CD4-positive, alpha-beta memory T cell (primary cell): ENCODE data around the gene ZBTB7B. TPM values are rescaled to one million over a fixed set of nuclear protein-coding genes. Genes with fewer than 3 reads are reported as not detected.

ENCODE experiments used
- CTCF ChIA-PET: fragments of 350-600 bp; sonication (Branson Sonifier 250); formaldehyde crosslinking; loops from one replicate; lab custom pipeline; 2021; ENCODE audit warnings: inconsistent platforms; ENCODE audit not compliant: partially characterized antibody; lab: Charles Lee
- POLR2A ChIA-PET: fragments of 350-600 bp; sonication (Branson Sonifier 250); formaldehyde crosslinking; loops from one replicate; lab custom pipeline; 2021; ENCODE audit not compliant: partially characterized antibody; lab: Charles Lee
- DNase-seq, 5 donors: peaks; one replicate each; pipeline versions ENCODE4 v3.0.0 to v3.0.0-alpha.2; 2020 to 2022; ENCODE audit warnings: mixed read lengths in 1 of 5
- H3K27ac ChIP-seq: one replicate; pipeline ENCODE4 v1.7.0; 2013; ENCODE audit warnings: low read depth, low read length
- H3K27me3 ChIP-seq: 2 replicates; pipeline ENCODE4 v1.7.0; 2013; ENCODE audit warnings: mild to moderate bottlenecking, low read length, moderate library complexity; ENCODE audit not compliant: insufficient read depth
- H3K36me3 ChIP-seq: 2 replicates; pipeline ENCODE4 v1.7.0; 2013; ENCODE audit warnings: mild to moderate bottlenecking, low read length, moderate library complexity; ENCODE audit not compliant: insufficient read depth
- H3K4me1 ChIP-seq: 2 replicates; pipeline ENCODE4 v1.7.0; 2013; ENCODE audit warnings: mild to moderate bottlenecking, low read length, moderate library complexity; ENCODE audit not compliant: insufficient read depth
- H3K4me3 ChIP-seq, 2 donors: one replicate each; pipeline ENCODE4 v1.7.0; 2013; ENCODE audit warnings: low read length in 2 of 2, mild to moderate bottlenecking in 1 of 2
- H3K9me3 ChIP-seq, 2 donors: one replicate each; pipeline ENCODE4 v1.7.0; 2013; ENCODE audit warnings: low read length in 2 of 2, control low read depth in 1 of 2; ENCODE audit not compliant: control insufficient read depth in 1 of 2
- H3K27ac Mint-ChIP-seq, 7 donors: one replicate each; pipeline ENCODE4 v1.8.0; 2020 to 2021; ENCODE audit warnings: mixed read lengths in 7 of 7, mild to moderate bottlenecking in 6 of 7, inconsistent platforms in 3 of 7, moderate library complexity in 3 of 7
- H3K27me3 Mint-ChIP-seq, 2 donors: one replicate each; pipeline ENCODE4 v1.8.0; 2020 to 2021; ENCODE audit warnings: mixed read lengths in 2 of 2
- H3K36me3 Mint-ChIP-seq, 2 donors: one replicate each; pipeline ENCODE4 v1.8.0; 2020 to 2021; ENCODE audit warnings: mixed read lengths in 2 of 2, inconsistent platforms in 1 of 2, mild to moderate bottlenecking in 1 of 2
- H3K4me1 Mint-ChIP-seq, 4 donors: one replicate each; pipeline ENCODE4 v1.8.0; 2020 to 2021; ENCODE audit warnings: mixed read lengths in 4 of 4, mild to moderate bottlenecking in 1 of 4
- H3K4me3 Mint-ChIP-seq, 8 donors: one replicate each; pipeline ENCODE4 v1.8.0; 2020 to 2021; ENCODE audit warnings: mixed read lengths in 8 of 8, mild to moderate bottlenecking in 7 of 8, moderate library complexity in 6 of 8, inconsistent platforms in 3 of 8
- H3K9me3 Mint-ChIP-seq, 8 donors: one replicate each; pipeline ENCODE4 v1.8.0; 2020 to 2021; ENCODE audit warnings: mixed read lengths in 8 of 8, mild to moderate bottlenecking in 5 of 8, inconsistent platforms in 3 of 8, moderate library complexity in 1 of 8
- intact Hi-C: fragments of 100-400 bp; cut with micrococcal nuclease; formaldehyde crosslinking; loops from one replicate; pipeline ENCODE4 v1.15.1; 2023
- polyA plus RNA-seq, 2 donors: library from polyadenylated mRNA; unstranded; fragments of 300-500 nt; fragmentation: Illumina TruSeq; gene quantifications; one replicate each; pipeline ENCODE4 v1.2.3, GENCODE V29; 2021
- total RNA-seq, 2 experiments: library from RNA; stranded (reverse); gene quantifications; one replicate each; pipeline ENCODE4 v1.2.3, GENCODE V29; 2021

ZBTB7B gene
- total and polyA plus RNA-seq, 4 experiments from 2014 or later = 3.4 to 92.7 (median 48.9) TPM

- Histone ChIP-seq H3K4me3 (peak overlapping the region; percentile 11 to 24), H3K27me3 (no peaks in the 10 kb centered on the region), H3K4me1 (peaks cover 57% of the 10 kb centered on the region), H3K27ac (peak overlapping the region; percentile 86), H3K36me3 (peaks cover 8% of the 10 kb centered on the region), H3K9me3 (no peaks in the 10 kb centered on the region)
- Mint-ChIP-seq H3K4me1 (peaks cover 43 to 69% (median 61%) of the 10 kb centered on the region in 4 donors), H3K27me3 (no peaks in the 10 kb centered on the region), H3K36me3 (peaks cover 13 to 26% of the 10 kb centered on the region in 2 donors), H3K27ac (peak overlapping the region; percentile 73 to 94 (median 79)), H3K9me3 (peaks cover 0 to under 1% (median 0%) of the 10 kb centered on the region in 8 donors), H3K4me3 (peak overlapping the region in 7 of 8 donors; percentile 48 to 74 (median 64))
- intact Hi-C loops = loop anchor here (1.0 kb wide), 8 partner anchors 19 to 459 kb away; partner anchors contain the start of genes ADAM15, FLAD1 and PYGO2
- no peak for DNase-seq
- ChIA-PET POLR2A (interaction anchor here (0.6 to 38.9 kb wide), 12 partner anchors 10 to 81 kb away, joined by 3 to 1543 read pairs (median 7); partner anchors contain the start of genes ADAM15, CKS1B, FLAD1 and LENEP), CTCF (interaction anchor here (0.6 to 18.7 kb wide), 28 partner anchors 10 to 537 kb away, joined by 3 to 381 read pairs (median 5); partner anchors contain the start of genes ADAM15, CKS1B, FLAD1 and LENEP)
Observed at GRCh38 chr1:155017946-155018316, 15.3 kb downstream of the ZBTB7B start.

DNA sequence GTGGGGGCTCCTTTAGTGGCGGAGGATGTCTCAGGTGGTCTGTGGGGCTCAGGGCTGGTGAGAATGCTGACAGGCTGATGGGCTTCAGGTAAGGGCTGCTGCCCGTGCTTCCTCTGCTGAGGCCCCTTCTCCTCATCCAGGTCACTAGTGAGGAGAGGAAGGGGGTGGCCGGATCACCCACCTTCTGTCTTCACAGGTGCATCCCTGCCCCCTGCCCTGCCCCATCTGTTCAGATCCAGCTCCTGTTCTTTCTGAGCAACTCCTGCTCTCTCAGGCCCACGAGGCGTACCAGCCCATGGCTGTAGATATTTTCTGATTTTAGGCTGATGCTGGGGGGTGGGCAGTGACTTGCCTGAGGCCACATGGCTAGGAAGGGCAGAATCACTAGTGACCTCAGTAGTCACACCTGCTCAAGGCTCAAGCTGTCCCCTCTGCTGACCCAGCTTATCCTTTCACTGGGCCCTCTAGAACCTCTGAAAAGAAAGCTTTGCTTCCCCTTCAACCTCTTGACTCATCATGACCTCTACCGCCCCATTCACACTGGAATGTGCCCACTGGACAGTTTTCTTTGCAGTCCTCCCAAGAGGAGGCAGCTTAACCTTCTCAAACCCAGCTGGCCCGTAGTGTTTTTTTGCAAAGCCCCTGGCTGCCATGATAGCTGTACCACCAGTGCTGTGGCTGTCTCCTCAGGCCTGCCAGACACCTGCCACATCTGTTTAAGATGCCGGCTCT is 16.2 kb downstream of the ZBTB7B start:
- ChIA-PET CTCF (interaction anchor here (0.6 to 18.7 kb wide), 11 partner anchors 20 to 112 kb away, joined by 3 to 381 read pairs (median 26); partner anchors contain the start of genes ADAM15, CKS1B, FLAD1 and LENEP), POLR2A (interaction anchor here (0.6 to 38.9 kb wide), 7 partner anchors 11 to 82 kb away, joined by 3 to 1543 read pairs (median 67); partner anchors contain the start of genes CKS1B, FLAD1, LENEP and PBXIP1)
- peaks cover 0 to 1% (median 0%) of the 10 kb centered on the region in 8 donors for H3K9me3 Mint-ChIP-seq
- peak overlapping the region; percentile 36 to 91 (median 86) for H3K27ac Mint-ChIP-seq
- H3K4me1 ChIP-seq = peaks cover 49% of the 10 kb centered on the region
- peaks cover 13 to 20% of the 10 kb centered on the region in 2 donors for H3K36me3 Mint-ChIP-seq
- H3K27me3 ChIP-seq = no peaks in the 10 kb centered on the region
- no peaks in the 10 kb centered on the region for H3K27me3 Mint-ChIP-seq
- H3K4me3 Mint-ChIP-seq = no peak overlapping the region
- peak overlapping the region; percentile 86 for H3K27ac ChIP-seq
- no peak for DNase-seq
- intact Hi-C loops = no loop called here
- H3K36me3 ChIP-seq = peaks cover 8% of the 10 kb centered on the region
- H3K4me1 Mint-ChIP-seq = peaks cover 38 to 68% (median 54%) of the 10 kb centered on the region in 4 donors
- no peak overlapping the region for H3K4me3 ChIP-seq
- H3K9me3 ChIP-seq = no peaks in the 10 kb centered on the region

- no peaks in the 10 kb centered on the region for H3K27me3 Mint-ChIP-seq
- H3K27ac Mint-ChIP-seq = peak overlapping the region; percentile 65 to 91 (median 87)
- H3K4me1 Mint-ChIP-seq = peaks cover 31 to 63% (median 47%) of the 10 kb centered on the region in 4 donors
Observed at GRCh38 chr1:155019377-155020245, 17.0 kb downstream of the ZBTB7B start.

DNA sequence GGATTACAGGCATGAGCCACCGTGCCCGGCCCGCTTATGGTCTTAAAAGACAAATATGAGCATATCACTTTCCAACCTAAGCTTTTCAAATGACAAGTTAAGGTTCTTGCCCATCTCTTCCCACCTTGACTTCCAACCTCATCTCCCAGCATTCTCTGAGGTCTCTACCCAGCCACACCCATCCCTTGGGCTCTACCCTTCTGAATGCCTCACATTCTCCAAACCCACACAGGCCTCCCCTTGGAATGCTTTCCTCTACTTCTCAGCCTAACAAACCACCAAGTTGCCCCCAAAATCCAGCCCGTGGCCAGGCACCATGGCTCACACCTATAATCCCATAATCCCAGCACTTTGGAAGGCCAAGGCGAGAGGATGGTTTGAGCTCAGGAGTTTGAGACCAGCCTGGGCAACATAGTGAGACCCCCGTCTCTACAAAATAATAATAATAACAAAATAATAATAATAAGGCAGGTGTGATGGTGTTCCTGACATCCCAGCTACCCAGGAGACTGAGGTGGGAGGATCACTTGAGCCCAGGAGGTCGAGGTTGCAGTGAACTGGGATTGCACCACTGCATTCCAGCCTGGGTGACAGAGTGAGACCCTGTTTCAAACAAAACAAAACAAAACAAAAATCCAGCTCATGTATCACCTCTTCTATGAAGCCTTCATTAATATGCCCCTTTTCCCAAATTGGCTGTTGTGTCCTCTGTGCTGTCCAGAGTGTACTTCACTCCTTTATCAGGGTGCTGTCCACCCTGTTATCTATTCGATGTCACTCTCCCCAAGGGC is 19.7 kb downstream of the ZBTB7B start:
- Mint-ChIP-seq H3K4me3 (no peak overlapping the region), H3K27ac (peak overlapping the region in 3 of 7 donors; percentile 72 to 85 (median 81)), H3K36me3 (peaks cover 2 to 4% of the 10 kb centered on the region in 2 donors), H3K27me3 (no peaks in the 10 kb centered on the region), H3K9me3 (peaks cover 0 to 1% (median 0%) of the 10 kb centered on the region in 8 donors), H3K4me1 (peaks cover 19 to 39% (median 27%) of the 10 kb centered on the region in 4 donors)
- intact Hi-C loops = no loop called here
- ChIA-PET CTCF (interaction anchor here (1.0 to 18.7 kb wide), 4 partner anchors 23 to 39 kb away, joined by 3 to 381 read pairs (median 6); partner anchors contain the start of genes LENEP and ZBTB7B), POLR2A (interaction anchor here (1.0 to 38.9 kb wide), 5 partner anchors 9 to 86 kb away, joined by 3 to 1543 read pairs (median 5); partner anchors contain the start of genes CKS1B, FLAD1, PBXIP1 and PMVK)
- DNase-seq = no peak
- Histone ChIP-seq H3K27ac (no peak overlapping the region), H3K9me3 (no peaks in the 10 kb centered on the region), H3K4me3 (no peak overlapping the region), H3K36me3 (no peaks in the 10 kb centered on the region), H3K4me1 (peaks cover 14% of the 10 kb centered on the region), H3K27me3 (no peaks in the 10 kb centered on the region)

More at GRCh38 chr1:155019377-155020245, 17.0 kb downstream of the ZBTB7B start:
- Histone ChIP-seq H3K9me3 (no peaks in the 10 kb centered on the region), H3K4me1 (peaks cover 41% of the 10 kb centered on the region), H3K27me3 (no peaks in the 10 kb centered on the region), H3K27ac (no peak overlapping the region), H3K36me3 (peaks cover 8% of the 10 kb centered on the region), H3K4me3 (no peak overlapping the region)
- Mint-ChIP-seq H3K9me3 (peaks cover 0 to 1% (median 0%) of the 10 kb centered on the region in 8 donors), H3K36me3 (peaks cover 9 to 14% of the 10 kb centered on the region in 2 donors), H3K4me3 (peak overlapping the region in 4 of 8 donors; percentile 9 to 43 (median 22))
- POLR2A ChIA-PET = interaction anchor here (0.6 to 38.9 kb wide), 5 partner anchors 11 to 49 kb away, joined by 3 to 1543 read pairs (median 67); partner anchors contain the start of genes CKS1B, FLAD1, LENEP and PBXIP1
- intact Hi-C loops = no loop called here
- CTCF ChIA-PET = interaction anchor here (0.7 to 18.7 kb wide), 15 partner anchors 8 to 460 kb away, joined by 3 to 381 read pairs (median 3); partner anchors contain the start of genes ADAM15, CKS1B, FLAD1 and LENEP
- DNase-seq = no peak

- intact Hi-C loops = no loop called here
- DNase-seq = no peak
- peaks cover 19 to 35% (median 23%) of the 10 kb centered on the region in 4 donors for H3K4me1 Mint-ChIP-seq
- Histone ChIP-seq H3K9me3 (no peaks in the 10 kb centered on the region), H3K27ac (no peak overlapping the region), H3K4me1 (peaks cover 8% of the 10 kb centered on the region), H3K4me3 (no peak overlapping the region), H3K36me3 (no peaks in the 10 kb centered on the region), H3K27me3 (no peaks in the 10 kb centered on the region)
- POLR2A ChIA-PET = interaction anchor here (1.0 to 38.9 kb wide), 4 partner anchors 10 to 86 kb away, joined by 3 to 1543 read pairs (median 10); partner anchors contain the start of genes CKS1B, FLAD1, PBXIP1 and PMVK
- peaks cover 0 to 1% (median 0%) of the 10 kb centered on the region in 8 donors for H3K9me3 Mint-ChIP-seq
- H3K27me3 Mint-ChIP-seq = no peaks in the 10 kb centered on the region
- H3K27ac Mint-ChIP-seq = peak overlapping the region in 3 of 7 donors; percentile 72 to 85 (median 81)
- CTCF ChIA-PET = interaction anchor here (1.0 to 18.7 kb wide), 6 partner anchors 16 to 42 kb away, joined by 3 to 381 read pairs (median 4); partner anchors contain the start of genes LENEP and ZBTB7B
- H3K36me3 Mint-ChIP-seq = peaks cover 0 to 4% of the 10 kb centered on the region in 2 donors
- no peak overlapping the region for H3K4me3 Mint-ChIP-seq
Observed at GRCh38 chr1:155022927-155023236, 20.3 kb downstream of the ZBTB7B start.
